Fibroblast of skin of abdomen (primary cell): ENCODE measurements around the gene KIRREL3.

Experiments
- DNase-seq: peaks from one replicate; pipeline ENCODE4 v3.0.0-alpha.2; 2013

Gene KIRREL3

GRCh38 chr11:126736682-126737572, 263.6 kb downstream of the KIRREL3 start:
- no peak for DNase-seq

- no peak for DNase-seq
Measured at GRCh38 chr11:126734752-126735151, 265.8 kb downstream of the KIRREL3 start.

GRCh38 chr11:126733685-126734084, 266.9 kb downstream of the KIRREL3 start:
- no peak for DNase-seq

GRCh38 chr11:126732981-126733380, 267.6 kb downstream of the KIRREL3 start:
- DNase-seq, result no peak

GRCh38 chr11:126731576-126732142, 268.9 kb downstream of the KIRREL3 start:
- DNase-seq, result no peak

- DNase-seq, result no peak
Measured at GRCh38 chr11:126727381-126727780, 273.2 kb downstream of the KIRREL3 start.

- DNase-seq, result no peak
Measured at GRCh38 chr11:126725521-126725920, 275.0 kb downstream of the KIRREL3 start.

GRCh38 chr11:126725043-126725442, 275.5 kb downstream of the KIRREL3 start:
- no peak for DNase-seq

GRCh38 chr11:126723665-126724045, 276.9 kb downstream of the KIRREL3 start:
- peak; percentile 47 for DNase-seq

GRCh38 chr11:126722956-126723664, 277.5 kb downstream of the KIRREL3 start:
- DNase-seq, result no peak

- DNase-seq, result peak; percentile 26
Measured at GRCh38 chr11:126722006-126722736, 278.4 kb downstream of the KIRREL3 start.

- no peak for DNase-seq
Measured at GRCh38 chr11:126720539-126721235, 279.9 kb downstream of the KIRREL3 start.

- DNase-seq, result no peak
Measured at GRCh38 chr11:126719740-126720139, 280.8 kb downstream of the KIRREL3 start.

- DNase-seq, result no peak
Measured at GRCh38 chr11:126718276-126718675, 282.3 kb downstream of the KIRREL3 start.

GRCh38 chr11:126716456-126717083, 284.0 kb downstream of the KIRREL3 start:
- peak; percentile 42 for DNase-seq

- DNase-seq, result no peak
Measured at GRCh38 chr11:126713806-126714205, 286.8 kb downstream of the KIRREL3 start.

- DNase-seq, result peak; percentile 66
Measured at GRCh38 chr11:126711977-126712625, 288.5 kb downstream of the KIRREL3 start.

- DNase-seq, result no peak
Measured at GRCh38 chr11:126710804-126711399, 289.7 kb downstream of the KIRREL3 start.

- DNase-seq, result no peak
Measured at GRCh38 chr11:126707498-126707897, 293.1 kb downstream of the KIRREL3 start.

GRCh38 chr11:126704096-126704495, 296.5 kb downstream of the KIRREL3 start:
- DNase-seq, result no peak

- DNase-seq, result peak; percentile 55
Measured at GRCh38 chr11:126703662-126704061, 296.9 kb downstream of the KIRREL3 start.
